PFSK-1 (cell line): ENCODE results near the gene NEK10.

ENCODE experiments used
- FOXP2 ChIP-seq: optimal IDR thresholded peaks from 2 replicates; pipeline ENCODE3; 2011; ENCODE audit warnings: borderline replicate concordance, control low read depth, inconsistent platforms; ENCODE audit not compliant: insufficient read depth; ENCODE audit errors: extremely low read length, extremely low read depth
- POLR2AphosphoS5 ChIP-seq: IDR thresholded peaks from 2 replicates; pipeline ENCODE4 v1.6.1; 2012; ENCODE audit warnings: low read depth, mild to moderate bottlenecking, control low read depth, low read length, moderate library complexity
- REST ChIP-seq, 2 experiments: IDR thresholded peaks; 2 replicates each; pipeline versions ENCODE4 v1.6.1 to v1.8.0; 2011 to 2012; ENCODE audit warnings: low read depth in 2 of 2, low read length in 2 of 2, control low read depth in 1 of 2, inconsistent platforms in 1 of 2, mild to moderate bottlenecking in 1 of 2, moderate library complexity in 1 of 2; ENCODE audit not compliant: insufficient read depth in 1 of 2
- SIN3A ChIP-seq: IDR thresholded peaks from 2 replicates; pipeline ENCODE4 v1.6.1; 2012; ENCODE audit warnings: mild to moderate bottlenecking, low read length, moderate library complexity, borderline replicate concordance; ENCODE audit not compliant: insufficient read depth
- TAF1 ChIP-seq: IDR thresholded peaks from 2 replicates; pipeline ENCODE4 v1.6.1; 2012; ENCODE audit warnings: low read length, control low read depth, borderline replicate concordance; ENCODE audit not compliant: insufficient read depth

Gene NEK10

GRCh38 chr3:27176256-27176655 lies 192.9 kb downstream of the NEK10 start:
- TF ChIP-seq POLR2AphosphoS5 (no peak), TAF1 (no peak), SIN3A (no peak), REST (IDR thresholded peaks at IDR 0.05; ENCODE audit: insufficient read depth in 1 of 2, low read depth in 2 of 2, low read length in 2 of 2) (no peak), FOXP2 (no peak)

GRCh38 chr3:27174530-27174929 lies 194.7 kb downstream of the NEK10 start:
- no peak for TF ChIP-seq FOXP2
- TF ChIP-seq REST (IDR thresholded peaks at IDR 0.05; ENCODE audit: insufficient read depth in 1 of 2, low read depth in 2 of 2, low read length in 2 of 2), result no peak

- TF ChIP-seq FOXP2 (no peak), POLR2AphosphoS5 (no peak)
These were observed 198.1 kb downstream of the NEK10 start for GRCh38 chr3:27171113-27171512.

GRCh38 chr3:27166888-27167287 lies 202.3 kb downstream of the NEK10 start:
- TF ChIP-seq REST (IDR thresholded peaks at IDR 0.05; ENCODE audit: insufficient read depth in 1 of 2, low read depth in 2 of 2, low read length in 2 of 2) (no peak), POLR2AphosphoS5 (no peak), FOXP2 (no peak), SIN3A (no peak), TAF1 (no peak)

- TF ChIP-seq TAF1 (no peak), FOXP2 (no peak), POLR2AphosphoS5 (no peak), REST (IDR thresholded peaks at IDR 0.05; ENCODE audit: insufficient read depth in 1 of 2, low read depth in 2 of 2, low read length in 2 of 2) (no peak), SIN3A (no peak)
These were observed 203.9 kb downstream of the NEK10 start for GRCh38 chr3:27165321-27165721.
